GM12801 (cell line): ENCODE data around the gene DCAF17.

ENCODE experiments used
- CTCF ChIP-seq: IDR thresholded peaks from one replicate; pipeline ENCODE4 v1.5.1; 2011; ENCODE audit warnings: control low read depth; ENCODE audit not compliant: insufficient read length; ENCODE audit errors: extremely low read depth

Gene DCAF17

GRCh38 chr2:171404719-171405118, 29.3 kb upstream of the DCAF17 start:
- no peak for TF ChIP-seq CTCF

- TF ChIP-seq CTCF, result no peak
These were observed 28.5 kb upstream of the DCAF17 start for GRCh38 chr2:171405546-171405945.

- no peak for TF ChIP-seq CTCF
These were observed 28.0 kb upstream of the DCAF17 start for GRCh38 chr2:171406044-171406443.

- TF ChIP-seq CTCF, result no peak
These were observed 26.9 kb upstream of the DCAF17 start for GRCh38 chr2:171407030-171407675.

GRCh38 chr2:171407676-171408044, 26.4 kb upstream of the DCAF17 start:
- no peak for TF ChIP-seq CTCF

GRCh38 chr2:171409436-171409971, 24.5 kb upstream of the DCAF17 start:
- TF ChIP-seq CTCF, result no peak

GRCh38 chr2:171410101-171410500, 23.9 kb upstream of the DCAF17 start:
- TF ChIP-seq CTCF, result no peak
